HEK293 (cell line): Measurements from ENCODE around the gene KCNMA1.

Experiments used
- CTCF ChIA-PET: fragments of 350-600 bp; formaldehyde crosslinking; extraction: SDS; loops from one replicate; lab custom pipeline; 2021; ENCODE audit warnings: antibody characterized with exemption; lab: Yijun Ruan, JAX
- POLR2A ChIA-PET: fragments of 300-600 bp; formaldehyde crosslinking; extraction: SDS; loops from one replicate; lab custom pipeline; 2020; ENCODE audit warnings: antibody characterized with exemption, inconsistent platforms; lab: Yijun Ruan, JAX
- H3K27ac ChIP-seq: fragments of 200-500 bp; sonication (Bioruptor generic); 2 replicates; pipeline ENCODE4 v1.5.1; 2014; ENCODE audit warnings: low read depth, low read length, control low read depth, inconsistent platforms; ENCODE audit errors: extremely low read depth
- H3K36me3 ChIP-seq, 2 experiments: fragments of 200-500 bp in 1 of 2; sonication (Bioruptor generic) in 1 of 2; 1 replicate in 1 of 2; 2 replicates in 1 of 2; pipeline ENCODE4 v1.5.1; 2014 to 2017; ENCODE audit warnings: inconsistent platforms in 2 of 2, low read length in 2 of 2; ENCODE audit not compliant: control insufficient read depth in 2 of 2, insufficient read depth in 1 of 2
- H3K4me1 ChIP-seq: fragments of 200-500 bp; sonication (Bioruptor generic); 2 replicates; pipeline ENCODE4 v1.5.1; 2014; ENCODE audit warnings: mild to moderate bottlenecking, low read length, inconsistent platforms; ENCODE audit not compliant: control insufficient read depth, insufficient read depth
- H3K4me3 ChIP-seq: 2 replicates; pipeline ENCODE4 v1.5.1; 2011; ENCODE audit warnings: low read depth, mild to moderate bottlenecking, control low read depth, low read length, moderate library complexity
- H3K9me3 ChIP-seq: fragments of 200-500 bp; sonication (Bioruptor generic); 2 replicates; pipeline ENCODE4 v1.5.1; 2014; ENCODE audit warnings: low read depth, low read length, inconsistent platforms; ENCODE audit not compliant: control insufficient read depth, insufficient read depth
- HOXD13 ChIP-seq: sonication (generic); formaldehyde crosslinking; IDR thresholded peaks from 2 replicates; pipeline ENCODE4 v1.8.0; 2022; ENCODE audit warnings: missing genetic modification reagents, borderline replicate concordance
- SP3 ChIP-seq: fragments of 450-650 bp; formaldehyde crosslinking; IDR thresholded peaks from 2 replicates; pipeline ENCODE4 v1.5.1; 2016; ENCODE audit warnings: missing biosample characterization, missing genetic modification characterization
- ZBTB7A ChIP-seq: fragments of 450-650 bp; formaldehyde crosslinking; IDR thresholded peaks from 2 replicates; pipeline ENCODE4 v1.5.1; 2016; ENCODE audit warnings: low read depth, missing biosample characterization, missing genetic modification characterization
- ZBTB8A ChIP-seq: fragments of 450-650 bp; formaldehyde crosslinking; IDR thresholded peaks from 2 replicates; pipeline ENCODE4 v1.5.1; 2016; ENCODE audit warnings: missing biosample characterization, missing genetic modification characterization
- ZNF169 ChIP-seq: fragments of 450-650 bp; formaldehyde crosslinking; IDR thresholded peaks from 2 replicates; pipeline ENCODE4 v1.5.1; 2016; ENCODE audit warnings: missing biosample characterization, missing genetic modification characterization
- ZNF354C ChIP-seq: fragments of 450-650 bp; formaldehyde crosslinking; IDR thresholded peaks from 2 replicates; pipeline ENCODE4 v1.5.1; 2016; ENCODE audit warnings: missing biosample characterization, missing genetic modification characterization, low read depth, borderline replicate concordance
- ZNF391 ChIP-seq: fragments of 450-650 bp; formaldehyde crosslinking; IDR thresholded peaks from 2 replicates; pipeline ENCODE4 v1.5.1; 2016; ENCODE audit warnings: low read depth, missing biosample characterization, missing genetic modification characterization, borderline replicate concordance
- ZNF404 ChIP-seq: fragments of 450-650 bp; formaldehyde crosslinking; IDR thresholded peaks from 2 replicates; pipeline ENCODE4 v1.5.1; 2017; ENCODE audit warnings: missing biosample characterization, missing genetic modification characterization
- ZNF510 ChIP-seq: fragments of 450-650 bp; formaldehyde crosslinking; IDR thresholded peaks from 2 replicates; pipeline ENCODE4 v1.5.1; 2018; ENCODE audit warnings: mild to moderate bottlenecking, missing genetic modification characterization, missing biosample characterization; ENCODE audit not compliant: insufficient replicate concordance
- ZNF585B ChIP-seq: fragments of 450-650 bp; formaldehyde crosslinking; IDR thresholded peaks from 2 replicates; pipeline ENCODE4 v1.5.1; 2016; ENCODE audit warnings: missing biosample characterization, missing genetic modification characterization
- ZNF626 ChIP-seq: fragments of 450-650 bp; sonication (Bioruptor Pico); formaldehyde crosslinking; IDR thresholded peaks from 2 replicates; pipeline ENCODE4 v1.5.1; 2018; ENCODE audit warnings: missing biosample characterization, missing genetic modification characterization, inconsistent platforms
- ZSCAN30 ChIP-seq: fragments of 450-650 bp; IDR thresholded peaks from 2 replicates; pipeline ENCODE4 v1.5.1; 2018; ENCODE audit warnings: missing biosample characterization, mild to moderate bottlenecking, missing genetic modification characterization, moderate library complexity
- TF ChIP-seq, protein P1 (sequence below): fragments of 450-650 bp; formaldehyde crosslinking; IDR thresholded peaks from 2 replicates; pipeline ENCODE4 v1.5.1; 2016; ENCODE audit warnings: missing biosample characterization, missing genetic modification characterization
- TF ChIP-seq, protein P2 (sequence below): fragments of 450-650 bp; formaldehyde crosslinking; IDR thresholded peaks from 2 replicates; pipeline ENCODE4 v1.5.1; 2017; ENCODE audit warnings: missing biosample characterization, missing genetic modification characterization
- TF ChIP-seq, protein P3 (sequence below): fragments of 450-650 bp; formaldehyde crosslinking; IDR thresholded peaks from 2 replicates; pipeline ENCODE4 v1.5.1; 2016; ENCODE audit warnings: missing biosample characterization, missing genetic modification characterization
- TF ChIP-seq, protein P4 (sequence below): fragments of 450-650 bp; formaldehyde crosslinking; IDR thresholded peaks from 2 replicates; pipeline ENCODE4 v1.5.0; 2017; ENCODE audit warnings: missing biosample characterization, missing genetic modification characterization, borderline replicate concordance

Gene KCNMA1

DNA sequence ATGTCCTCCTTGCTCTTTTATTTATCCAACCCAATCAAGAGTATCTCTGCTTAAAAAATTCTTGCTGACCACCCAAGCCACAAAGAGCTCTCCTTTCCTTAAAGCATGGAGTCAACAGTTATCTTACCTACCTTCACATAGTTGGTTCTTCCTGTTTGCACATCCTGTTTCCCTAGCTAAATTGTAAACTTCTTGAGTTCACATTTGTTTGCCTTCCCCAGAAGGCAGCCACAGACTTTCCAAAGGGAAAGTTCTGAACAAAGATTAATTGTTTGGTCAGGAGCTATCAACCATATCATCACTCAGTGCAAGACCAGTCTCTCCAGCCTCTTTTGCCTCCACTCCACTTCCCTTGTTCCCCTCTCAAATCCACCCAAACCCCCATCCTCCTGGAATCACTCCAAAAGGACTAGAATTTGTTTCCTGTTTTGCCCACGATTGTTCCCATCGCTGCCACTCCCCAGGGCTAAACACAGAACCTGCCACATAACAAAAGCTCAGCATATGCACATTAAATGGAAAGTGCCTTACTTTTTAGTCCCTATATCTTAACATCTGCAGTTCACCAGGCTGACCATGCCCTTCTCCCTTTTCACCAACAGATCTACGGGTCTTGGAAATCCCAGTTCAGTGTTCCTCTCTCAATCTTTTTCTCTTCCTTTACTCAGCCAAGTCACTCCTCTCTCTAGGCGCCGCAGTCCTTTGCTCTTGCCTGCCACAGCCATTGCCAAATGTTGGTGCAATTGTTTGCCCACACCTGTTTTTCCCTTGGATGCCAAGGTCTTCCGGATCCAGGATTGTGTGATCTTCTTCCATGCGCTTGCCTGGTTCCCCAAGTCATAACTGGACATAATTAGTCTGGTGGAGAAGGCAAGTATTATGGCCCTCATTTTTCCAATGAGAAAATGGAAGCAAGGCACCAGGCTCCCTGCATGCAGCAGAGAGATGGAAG, 265.5 kb downstream of the KCNMA1 start:
- Histone ChIP-seq H3K4me1 (no peaks in the 10 kb centered on the region), H3K36me3 (no peaks in the 10 kb centered on the region), H3K9me3 (no peaks in the 10 kb centered on the region), H3K4me3 (no peak overlapping the region), H3K27ac (no peak overlapping the region)
- ChIA-PET POLR2A (no interaction called here), CTCF (interaction anchor here (0.9 kb wide), 1 partner anchor 21 kb away, joined by 3 read pairs; no protein-coding TSS in a partner anchor)
- TF ChIP-seq, protein P1, sequence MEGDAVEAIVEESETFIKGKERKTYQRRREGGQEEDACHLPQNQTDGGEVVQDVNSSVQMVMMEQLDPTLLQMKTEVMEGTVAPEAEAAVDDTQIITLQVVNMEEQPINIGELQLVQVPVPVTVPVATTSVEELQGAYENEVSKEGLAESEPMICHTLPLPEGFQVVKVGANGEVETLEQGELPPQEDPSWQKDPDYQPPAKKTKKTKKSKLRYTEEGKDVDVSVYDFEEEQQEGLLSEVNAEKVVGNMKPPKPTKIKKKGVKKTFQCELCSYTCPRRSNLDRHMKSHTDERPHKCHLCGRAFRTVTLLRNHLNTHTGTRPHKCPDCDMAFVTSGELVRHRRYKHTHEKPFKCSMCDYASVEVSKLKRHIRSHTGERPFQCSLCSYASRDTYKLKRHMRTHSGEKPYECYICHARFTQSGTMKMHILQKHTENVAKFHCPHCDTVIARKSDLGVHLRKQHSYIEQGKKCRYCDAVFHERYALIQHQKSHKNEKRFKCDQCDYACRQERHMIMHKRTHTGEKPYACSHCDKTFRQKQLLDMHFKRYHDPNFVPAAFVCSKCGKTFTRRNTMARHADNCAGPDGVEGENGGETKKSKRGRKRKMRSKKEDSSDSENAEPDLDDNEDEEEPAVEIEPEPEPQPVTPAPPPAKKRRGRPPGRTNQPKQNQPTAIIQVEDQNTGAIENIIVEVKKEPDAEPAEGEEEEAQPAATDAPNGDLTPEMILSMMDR (tag by site-specific recombination), result no peak
- TF ChIP-seq ZNF391 (tag by site-specific recombination) (no peak), HOXD13 (CRISPR knock-in tag) (no peak), SP3 (tag by site-specific recombination) (no peak), ZBTB8A (tag by site-specific recombination) (no peak), ZNF585B (tag by site-specific recombination) (no peak), ZBTB7A (tag by site-specific recombination) (no peak), ZSCAN30 (tag by site-specific recombination) (no peak), ZNF169 (tag by site-specific recombination) (no peak), ZNF510 (tag by site-specific recombination) (no peak), ZNF626 (tag by site-specific recombination) (no peak), ZNF404 (no peak)
- TF ChIP-seq, protein P2, sequence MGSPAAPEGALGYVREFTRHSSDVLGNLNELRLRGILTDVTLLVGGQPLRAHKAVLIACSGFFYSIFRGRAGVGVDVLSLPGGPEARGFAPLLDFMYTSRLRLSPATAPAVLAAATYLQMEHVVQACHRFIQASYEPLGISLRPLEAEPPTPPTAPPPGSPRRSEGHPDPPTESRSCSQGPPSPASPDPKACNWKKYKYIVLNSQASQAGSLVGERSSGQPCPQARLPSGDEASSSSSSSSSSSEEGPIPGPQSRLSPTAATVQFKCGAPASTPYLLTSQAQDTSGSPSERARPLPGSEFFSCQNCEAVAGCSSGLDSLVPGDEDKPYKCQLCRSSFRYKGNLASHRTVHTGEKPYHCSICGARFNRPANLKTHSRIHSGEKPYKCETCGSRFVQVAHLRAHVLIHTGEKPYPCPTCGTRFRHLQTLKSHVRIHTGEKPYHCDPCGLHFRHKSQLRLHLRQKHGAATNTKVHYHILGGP, result no peak
- TF ChIP-seq, protein P3, sequence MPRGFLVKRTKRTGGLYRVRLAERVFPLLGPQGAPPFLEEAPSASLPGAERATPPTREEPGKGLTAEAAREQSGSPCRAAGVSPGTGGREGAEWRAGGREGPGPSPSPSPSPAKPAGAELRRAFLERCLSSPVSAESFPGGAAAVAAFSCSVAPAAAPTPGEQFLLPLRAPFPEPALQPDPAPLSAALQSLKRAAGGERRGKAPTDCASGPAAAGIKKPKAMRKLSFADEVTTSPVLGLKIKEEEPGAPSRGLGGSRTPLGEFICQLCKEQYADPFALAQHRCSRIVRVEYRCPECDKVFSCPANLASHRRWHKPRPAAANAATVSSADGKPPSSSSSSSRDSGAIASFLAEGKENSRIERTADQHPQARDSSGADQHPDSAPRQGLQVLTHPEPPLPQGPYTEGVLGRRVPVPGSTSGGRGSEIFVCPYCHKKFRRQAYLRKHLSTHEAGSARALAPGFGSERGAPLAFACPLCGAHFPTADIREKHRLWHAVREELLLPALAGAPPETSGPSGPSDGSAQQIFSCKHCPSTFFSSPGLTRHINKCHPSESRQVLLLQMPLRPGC, result no peak
- TF ChIP-seq, protein P4, sequence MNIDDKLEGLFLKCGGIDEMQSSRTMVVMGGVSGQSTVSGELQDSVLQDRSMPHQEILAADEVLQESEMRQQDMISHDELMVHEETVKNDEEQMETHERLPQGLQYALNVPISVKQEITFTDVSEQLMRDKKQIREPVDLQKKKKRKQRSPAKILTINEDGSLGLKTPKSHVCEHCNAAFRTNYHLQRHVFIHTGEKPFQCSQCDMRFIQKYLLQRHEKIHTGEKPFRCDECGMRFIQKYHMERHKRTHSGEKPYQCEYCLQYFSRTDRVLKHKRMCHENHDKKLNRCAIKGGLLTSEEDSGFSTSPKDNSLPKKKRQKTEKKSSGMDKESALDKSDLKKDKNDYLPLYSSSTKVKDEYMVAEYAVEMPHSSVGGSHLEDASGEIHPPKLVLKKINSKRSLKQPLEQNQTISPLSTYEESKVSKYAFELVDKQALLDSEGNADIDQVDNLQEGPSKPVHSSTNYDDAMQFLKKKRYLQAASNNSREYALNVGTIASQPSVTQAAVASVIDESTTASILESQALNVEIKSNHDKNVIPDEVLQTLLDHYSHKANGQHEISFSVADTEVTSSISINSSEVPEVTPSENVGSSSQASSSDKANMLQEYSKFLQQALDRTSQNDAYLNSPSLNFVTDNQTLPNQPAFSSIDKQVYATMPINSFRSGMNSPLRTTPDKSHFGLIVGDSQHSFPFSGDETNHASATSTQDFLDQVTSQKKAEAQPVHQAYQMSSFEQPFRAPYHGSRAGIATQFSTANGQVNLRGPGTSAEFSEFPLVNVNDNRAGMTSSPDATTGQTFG (tag by site-specific recombination), result no peak

DNA sequence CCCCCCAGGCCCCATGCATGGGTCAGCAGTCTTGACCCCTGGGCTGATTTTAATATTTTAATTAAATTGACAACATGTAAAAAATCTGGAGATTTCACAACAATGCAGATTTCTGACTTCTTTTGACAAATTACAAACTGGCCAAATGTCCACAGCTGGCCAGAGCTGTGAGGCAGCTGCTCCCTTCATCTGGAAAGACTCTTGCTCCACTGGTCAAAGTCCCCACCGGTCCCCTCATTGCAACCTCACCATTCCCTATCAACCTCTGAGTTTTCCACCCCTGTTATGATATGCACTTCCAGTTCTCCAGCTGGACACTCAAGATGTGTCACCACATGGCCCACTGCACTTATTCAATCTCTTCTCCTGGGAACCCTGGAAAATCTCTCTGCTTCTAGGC, 266.2 kb downstream of the KCNMA1 start:
- Histone ChIP-seq H3K4me3 (no peak overlapping the region), H3K4me1 (no peaks in the 10 kb centered on the region), H3K36me3 (no peaks in the 10 kb centered on the region), H3K9me3 (no peaks in the 10 kb centered on the region), H3K27ac (no peak overlapping the region)
- TF ChIP-seq ZNF354C (tag by site-specific recombination), result no peak
- ChIA-PET CTCF (interaction anchor here (0.9 kb wide), 1 partner anchor 21 kb away, joined by 3 read pairs; no protein-coding TSS in a partner anchor), POLR2A (no interaction called here)
